SK-N-SH (cell line): ENCODE results near the gene OSBP2. TPM values are rescaled to one million over a fixed set of nuclear protein-coding genes. Genes with fewer than 3 reads are reported as not detected.

Experiments
- CTCF ChIA-PET: fragments of 300-600, 350-600 bp; formaldehyde crosslinking; extraction: SDS; loops from one replicate; lab custom pipeline; 2021; lab: Yijun Ruan, JAX
- POLR2A ChIA-PET: fragments of 350-600 bp; sonication (Branson Sonifier 250); formaldehyde crosslinking; extraction: SDS; loops from one replicate; lab custom pipeline; 2020; ENCODE audit warnings: antibody characterized with exemption, inconsistent platforms; lab: Yijun Ruan, JAX
- DNase-seq: peaks from one replicate; pipeline ENCODE4 v3.0.0; 2012
- H2AFZ ChIP-seq: fragments of 200-600 bp; sonication (generic); 2 replicates; pipeline ENCODE4 v1.8.1; 2016; ENCODE audit warnings: antibody characterized with exemption, mild to moderate bottlenecking, low read depth
- H3F3A ChIP-seq: fragments of 200-600 bp; sonication (generic); replicated peaks from 2 replicates; pipeline ENCODE3; 2016; ENCODE audit warnings: antibody characterized with exemption, mild to moderate bottlenecking; ENCODE audit not compliant: insufficient read depth
- H3K27ac ChIP-seq, 2 experiments: fragments of 200-500 bp in 1 of 2; fragments of 200-600 bp in 1 of 2; sonication (Bioruptor generic) in 1 of 2; sonication (generic), shearing (Covaris generic) in 1 of 2; 2 replicates each; pipeline versions ENCODE4 v1.5.1 to v1.6.1; 2014 to 2016; ENCODE audit warnings: low read depth in 2 of 2, inconsistent platforms in 1 of 2, low read length in 1 of 2, mild to moderate bottlenecking in 1 of 2, mixed read lengths in 1 of 2
- H3K27me3 ChIP-seq: fragments of 200-600 bp; sonication (generic), shearing (Covaris generic); 2 replicates; pipeline ENCODE4 v1.6.1; 2016; ENCODE audit warnings: mixed run types; ENCODE audit not compliant: insufficient read depth
- H3K36me3 ChIP-seq, 2 experiments: fragments of 200-500 bp in 1 of 2; fragments of 200-600 bp in 1 of 2; sonication (Bioruptor generic) in 1 of 2; sonication (generic) in 1 of 2; replicated peaks in 1 of 2; 2 replicates each; pipeline versions ENCODE3 to v1.5.1; 2014 to 2016; ENCODE audit warnings: low read length in 1 of 2, mild to moderate bottlenecking in 1 of 2; ENCODE audit not compliant: insufficient read depth in 2 of 2, control insufficient read depth in 1 of 2
- H3K4me1 ChIP-seq, 2 experiments: fragments of 200-500 bp in 1 of 2; fragments of 200-600 bp in 1 of 2; sonication (Bioruptor generic) in 1 of 2; sonication (generic), shearing (Covaris generic) in 1 of 2; 2 replicates each; pipeline versions ENCODE4 v1.5.1 to v1.6.1; 2014 to 2016; ENCODE audit warnings: low read depth in 1 of 2, low read length in 1 of 2, mixed run types in 1 of 2; ENCODE audit not compliant: insufficient read depth in 2 of 2, control insufficient read depth in 1 of 2
- H3K4me2 ChIP-seq: fragments of 200-600 bp; sonication (generic), shearing (Covaris generic); 2 replicates; pipeline ENCODE4 v1.6.1; 2017; ENCODE audit warnings: mixed run types
- H3K4me3 ChIP-seq, 2 experiments: fragments of 200-500 bp in 1 of 2; fragments of 200-600 bp in 1 of 2; sonication (Bioruptor generic) in 1 of 2; sonication (generic), shearing (Covaris generic) in 1 of 2; 2 replicates each; pipeline versions ENCODE4 v1.5.1 to v1.8.1; 2014 to 2016; ENCODE audit warnings: low read depth in 2 of 2, inconsistent platforms in 1 of 2, low read length in 1 of 2, mild to moderate bottlenecking in 1 of 2, mixed read lengths in 1 of 2, moderate library complexity in 1 of 2
- H3K79me2 ChIP-seq: fragments of 200-600 bp; sonication (generic); 2 replicates; pipeline ENCODE4 v1.8.1; 2017; ENCODE audit warnings: mild to moderate bottlenecking; ENCODE audit not compliant: insufficient read depth
- H3K9ac ChIP-seq: fragments of 200-600 bp; sonication (generic); 2 replicates; pipeline ENCODE4 v1.6.1; 2017; ENCODE audit warnings: mixed run types
- H3K9me2 ChIP-seq: fragments of 200-600 bp; sonication (generic); 2 replicates; pipeline ENCODE4 v1.6.1; 2017; ENCODE audit warnings: mixed run types
- H3K9me3 ChIP-seq: fragments of 200-600 bp; sonication (generic); 2 replicates; pipeline ENCODE4 v1.6.1; 2017; ENCODE audit warnings: mixed run types, mild to moderate bottlenecking, moderate library complexity
- H4K20me1 ChIP-seq: fragments of 200-600 bp; sonication (generic); 2 replicates; pipeline ENCODE4 v1.6.1; 2017; ENCODE audit warnings: mild to moderate bottlenecking, mixed run types; ENCODE audit not compliant: insufficient read depth
- CHD2 ChIP-seq: fragments of 150-350 bp; IDR thresholded peaks from 2 replicates; pipeline ENCODE4 v1.6.1; 2018; ENCODE audit warnings: low read length; ENCODE audit not compliant: partially characterized antibody
- FOXM1 ChIP-seq: IDR thresholded peaks from 2 replicates; pipeline ENCODE4 v1.4.0; 2012; ENCODE audit warnings: low read depth, mild to moderate bottlenecking
- GABPA ChIP-seq: IDR thresholded peaks from 2 replicates; pipeline ENCODE4 v1.4.0; 2012; ENCODE audit warnings: low read depth, mild to moderate bottlenecking
- IRF3 ChIP-seq: fragments of 150-350 bp; IDR thresholded peaks from 2 replicates; pipeline ENCODE4 v1.6.1; 2016; ENCODE audit warnings: mild to moderate bottlenecking, low read depth, low read length
- MAX ChIP-seq: IDR thresholded peaks from 2 replicates; pipeline ENCODE4 v1.4.0; 2012; ENCODE audit warnings: low read depth
- MEF2A ChIP-seq: IDR thresholded peaks from 2 replicates; pipeline ENCODE4 v1.4.0; 2012; ENCODE audit warnings: low read depth, borderline replicate concordance
- NFIC ChIP-seq: IDR thresholded peaks from 2 replicates; pipeline ENCODE4 v1.4.0; 2012; ENCODE audit warnings: borderline replicate concordance
- PBX3 ChIP-seq: IDR thresholded peaks from 2 replicates; pipeline ENCODE4; 2012
- USF1 ChIP-seq: IDR thresholded peaks from 2 replicates; pipeline ENCODE4 v1.4.0; 2012; ENCODE audit warnings: low read depth, borderline replicate concordance
- WGBS: methylation state at CpG from one replicate; pipeline ENCODE4 v1.1.6; 2017; ENCODE audit warnings: low lambda C conversion rate; 5-methylcytosine and 5-hydroxymethylcytosine counted together
- polyA plus RNA-seq, 3 experiments: library from polyadenylated mRNA; depleted of rRNA; stranded (reverse); fragments of >200 nt; gene quantifications; 2 replicates each; pipeline ENCODE4 v1.2.3, GENCODE V29; 2012

The OSBP2 gene
- polyA plus RNA-seq, 1 of the 3 experiments (the other 2 are of a cell fraction) = 3.1 TPM

- Histone ChIP-seq H3F3A (no peaks in the 10 kb centered on the region), H3K27me3 (no peaks in the 10 kb centered on the region), H3K79me2 (no peaks in the 10 kb centered on the region), H3K4me3 (no peak overlapping the region), H3K9me3 (peaks cover 5% of the 10 kb centered on the region; the same call in 1 of the 2 replicates), H2AFZ (no peak overlapping the region), H3K27ac (no peak overlapping the region), H3K9me2 (no peaks in the 10 kb centered on the region), H3K4me2 (no peak overlapping the region), H3K4me1 (no peaks in the 10 kb centered on the region; a peak in 1 of 4 replicates), H3K9ac (no peak overlapping the region), H3K36me3 (no peaks in the 10 kb centered on the region), H4K20me1 (no peaks in the 10 kb centered on the region)
- no peak for DNase-seq
- WGBS = 50% methylated on average over 3 of the region's 3 CpGs
- TF ChIP-seq CHD2 (no peak), PBX3 (no peak), GABPA (no peak), USF1 (no peak), IRF3 (no peak), MEF2A (no peak)
- CTCF ChIA-PET = interaction anchor here (0.8 to 1.3 kb wide), 2 partner anchors 18 to 82 kb away, joined by 3 to 4 read pairs; no protein-coding TSS in a partner anchor
- POLR2A ChIA-PET = no interaction called here
These were observed 143.4 kb downstream of the OSBP2 start for GRCh38 chr22:30838111-30838510.

- CTCF ChIA-PET = no interaction called here
- no peaks in the 10 kb centered on the region; a peak in 1 of 4 replicates for H3K4me1 ChIP-seq
- DNase-seq = no peak
- H3K36me3 ChIP-seq = no peaks in the 10 kb centered on the region
- peaks cover 5% of the 10 kb centered on the region; the same call in 1 of the 2 replicates for H3K9me3 ChIP-seq
- H3K27ac ChIP-seq = no peak overlapping the region
- no peaks in the 10 kb centered on the region for H3F3A ChIP-seq
- POLR2A ChIA-PET = no interaction called here
- no peaks in the 10 kb centered on the region for H4K20me1 ChIP-seq
- no peaks in the 10 kb centered on the region for H3K79me2 ChIP-seq
- no peaks in the 10 kb centered on the region for H3K27me3 ChIP-seq
- TF ChIP-seq FOXM1 = no peak
- no peak for TF ChIP-seq NFIC
- no peak for TF ChIP-seq MAX
- H3K9ac ChIP-seq = no peak overlapping the region
- 77% methylated on average over 5 of the region's 5 CpGs for WGBS
- no peak overlapping the region for H3K4me2 ChIP-seq
- H3K4me3 ChIP-seq = no peak overlapping the region
- no peak overlapping the region for H2AFZ ChIP-seq
- H3K9me2 ChIP-seq = no peaks in the 10 kb centered on the region
These were observed 146.6 kb downstream of the OSBP2 start for GRCh38 chr22:30841273-30841672.
